Measurements from ENCODE around the gene PRLH.

PRLH gene, protein sequence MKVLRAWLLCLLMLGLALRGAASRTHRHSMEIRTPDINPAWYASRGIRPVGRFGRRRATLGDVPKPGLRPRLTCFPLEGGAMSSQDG

DNA sequence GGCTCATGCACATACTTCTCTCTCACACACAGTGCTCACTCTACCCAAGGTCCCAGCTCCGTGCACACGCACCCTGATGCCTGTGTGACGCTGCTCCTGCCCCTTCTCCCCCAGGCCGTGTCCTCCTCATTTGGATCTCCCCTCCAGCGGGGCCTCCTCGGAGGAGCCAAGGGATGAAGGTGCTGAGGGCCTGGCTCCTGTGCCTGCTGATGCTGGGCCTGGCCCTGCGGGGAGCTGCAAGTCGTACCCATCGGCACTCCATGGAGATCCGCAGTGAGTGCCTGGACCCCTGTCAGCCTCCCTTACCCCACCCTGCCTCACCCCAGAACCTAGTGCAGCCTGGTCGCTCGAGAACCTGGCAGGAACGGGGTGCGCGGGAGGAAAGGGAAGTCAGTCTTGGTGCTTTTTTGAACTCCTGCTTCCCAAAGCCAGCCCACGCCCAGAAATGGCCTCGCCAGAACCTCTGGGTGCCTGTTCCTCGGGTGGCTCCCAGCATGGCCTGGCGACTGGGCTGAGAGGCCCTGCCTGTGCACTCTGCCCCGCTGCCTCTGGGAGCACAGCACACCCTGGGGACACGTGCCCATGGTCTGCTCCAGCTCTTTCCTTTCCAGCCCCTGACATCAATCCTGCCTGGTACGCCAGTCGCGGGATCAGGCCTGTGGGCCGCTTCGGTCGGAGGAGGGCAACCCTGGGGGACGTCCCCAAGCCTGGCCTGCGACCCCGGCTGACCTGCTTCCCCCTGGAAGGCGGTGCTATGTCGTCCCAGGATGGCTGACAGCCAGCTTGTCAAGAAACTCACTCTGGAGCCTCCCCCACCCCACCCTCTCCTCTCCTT, at the start of gene PRLH:
Gene PRLH (plus strand): TSS at position 174 of the 835 bp plus-strand sequence. CDS start 0 bp downstream, at position 174.
- DNase-seq (ENCODE audit: low read depth in 2 of 2), result no peak

- no peak for DNase-seq (ENCODE audit: low read depth in 2 of 2)
These were observed 49.2 kb upstream of the PRLH start for GRCh38 chr2:237517163-237517562.

- no peak for DNase-seq (ENCODE audit: low read depth in 2 of 2)
These were observed 48.4 kb upstream of the PRLH start for GRCh38 chr2:237517990-237518389.

DNA sequence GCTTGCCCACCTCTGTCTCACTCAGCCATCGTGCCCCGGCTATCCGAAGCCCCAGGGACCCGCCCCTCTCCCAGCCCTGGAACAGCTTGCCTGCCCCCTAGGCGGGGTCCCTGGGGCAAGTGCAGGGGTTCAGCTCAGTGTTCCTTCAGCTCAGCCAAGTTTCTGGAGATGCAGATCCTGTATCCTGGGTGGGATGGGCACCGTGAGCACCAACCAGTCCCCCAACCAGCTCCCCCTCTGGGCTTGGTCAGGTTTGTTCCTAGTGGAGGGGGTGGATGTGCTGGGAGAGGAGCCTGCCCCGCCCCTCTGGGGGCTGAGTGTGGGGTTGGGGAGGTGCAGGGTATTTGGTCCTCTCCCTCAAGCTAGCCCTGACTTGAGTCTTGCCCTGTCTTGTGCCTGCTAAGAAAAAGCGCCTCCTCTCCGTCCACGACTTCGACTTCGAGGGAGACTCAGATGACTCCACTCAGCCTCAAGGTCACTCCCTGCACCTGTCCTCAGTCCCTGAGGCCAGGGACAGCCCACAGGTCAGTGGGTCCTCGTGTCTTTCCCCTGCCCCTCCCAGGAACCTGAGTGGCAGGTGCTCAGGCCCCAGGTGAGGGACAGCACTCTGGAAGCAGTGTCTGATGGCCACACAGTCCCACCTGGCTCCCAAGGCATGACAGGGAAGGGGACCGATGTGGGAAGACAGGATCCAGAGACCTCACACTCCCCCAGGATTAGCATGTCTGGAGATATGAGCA, 46.7 kb upstream of the PRLH start:
- DNase-seq (ENCODE audit: low read depth in 2 of 2), result no peak

GRCh38 chr2:237520290-237520689, 46.1 kb upstream of the PRLH start:
- DNase-seq (ENCODE audit: low read depth in 2 of 2), result no peak

DNA sequence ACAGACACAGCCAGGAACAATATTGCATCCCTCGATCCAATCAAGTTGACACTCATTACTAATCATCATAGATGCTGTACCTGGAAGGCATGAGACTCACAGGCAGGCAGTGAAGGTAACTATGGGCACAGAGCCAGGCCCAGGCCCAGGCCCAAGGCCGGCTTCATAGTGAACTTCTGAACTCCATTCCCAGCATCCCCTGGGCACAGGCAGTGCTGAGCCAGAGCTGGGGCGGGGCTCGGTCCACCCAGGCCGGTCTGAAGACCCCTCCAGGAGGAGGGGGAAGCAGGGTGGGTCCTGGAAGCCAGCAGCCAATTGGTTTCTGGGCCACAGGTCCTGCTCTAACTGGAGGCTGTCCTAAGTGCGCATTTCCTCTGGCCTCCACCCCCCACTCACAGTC, 41.7 kb upstream of the PRLH start:
- DNase-seq (ENCODE audit: low read depth in 2 of 2), result no peak

DNA sequence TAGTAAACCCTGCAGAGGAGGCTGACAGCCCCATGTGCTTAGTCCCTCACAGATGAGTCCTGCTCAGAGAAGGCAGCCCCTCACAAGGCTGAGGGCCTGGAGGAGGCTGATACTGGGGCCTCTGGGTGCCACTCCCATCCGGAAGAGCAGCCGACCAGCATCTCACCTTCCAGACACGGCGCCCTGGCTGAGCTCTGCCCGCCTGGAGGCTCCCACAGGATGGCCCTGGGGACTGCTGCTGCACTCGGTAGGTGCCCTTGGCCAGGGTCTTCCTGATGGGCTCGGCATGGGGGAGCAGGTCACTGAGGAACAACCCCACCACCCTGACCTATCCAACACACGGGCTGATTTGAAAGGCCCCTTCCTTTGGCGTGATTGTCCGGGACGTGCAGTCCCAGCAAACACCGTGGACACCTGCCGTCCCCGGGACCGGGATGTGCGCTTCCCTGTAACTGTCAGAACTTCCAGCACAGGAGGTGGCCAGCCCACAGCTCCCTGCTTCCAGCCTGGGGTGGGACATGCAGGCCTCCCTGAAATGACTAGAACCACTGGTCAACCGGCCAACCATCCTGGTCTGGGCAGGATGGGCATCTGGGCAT, 40.7 kb upstream of the PRLH start:
- DNase-seq (ENCODE audit: low read depth in 2 of 2), result no peak

- no peak for DNase-seq (ENCODE audit: low read depth in 2 of 2)
These were observed 39.1 kb upstream of the PRLH start for GRCh38 chr2:237527233-237527632.

DNA sequence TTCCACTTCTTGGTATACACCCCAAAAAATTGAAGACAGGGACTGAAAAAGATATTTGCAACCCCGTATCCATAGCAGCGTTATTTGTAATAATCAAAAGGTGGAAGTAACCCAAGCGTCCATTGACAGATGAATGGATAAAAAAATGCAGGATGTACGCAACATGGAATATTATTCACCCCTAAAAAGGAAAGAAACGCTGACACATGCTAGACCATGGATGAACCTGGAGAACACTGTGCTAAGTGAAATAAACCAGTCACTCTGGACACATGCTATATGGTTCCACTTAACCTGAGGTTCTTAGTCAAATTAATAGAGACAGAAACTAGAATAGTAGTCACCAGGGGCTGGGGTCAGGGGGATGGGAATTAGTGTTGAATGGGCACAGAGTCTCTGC, 38.6 kb upstream of the PRLH start:
- no peak for DNase-seq (ENCODE audit: low read depth in 2 of 2)

- no peak for DNase-seq (ENCODE audit: low read depth in 2 of 2)
These were observed 36.6 kb upstream of the PRLH start for GRCh38 chr2:237529452-237530402.

- no peak for DNase-seq (ENCODE audit: low read depth in 2 of 2)
These were observed 35.6 kb upstream of the PRLH start for GRCh38 chr2:237530472-237531433.

- no peak for DNase-seq (ENCODE audit: low read depth in 2 of 2)
These were observed 34.2 kb upstream of the PRLH start for GRCh38 chr2:237532160-237532559.

- DNase-seq (ENCODE audit: low read depth in 2 of 2), result no peak
These were observed 32.7 kb upstream of the PRLH start for GRCh38 chr2:237533668-237534161.

- no peak for DNase-seq (ENCODE audit: low read depth in 2 of 2)
These were observed 32.0 kb upstream of the PRLH start for GRCh38 chr2:237534380-237534779.

- no peak for DNase-seq (ENCODE audit: low read depth in 2 of 2)
These were observed 30.8 kb upstream of the PRLH start for GRCh38 chr2:237535385-237536082.

DNA sequence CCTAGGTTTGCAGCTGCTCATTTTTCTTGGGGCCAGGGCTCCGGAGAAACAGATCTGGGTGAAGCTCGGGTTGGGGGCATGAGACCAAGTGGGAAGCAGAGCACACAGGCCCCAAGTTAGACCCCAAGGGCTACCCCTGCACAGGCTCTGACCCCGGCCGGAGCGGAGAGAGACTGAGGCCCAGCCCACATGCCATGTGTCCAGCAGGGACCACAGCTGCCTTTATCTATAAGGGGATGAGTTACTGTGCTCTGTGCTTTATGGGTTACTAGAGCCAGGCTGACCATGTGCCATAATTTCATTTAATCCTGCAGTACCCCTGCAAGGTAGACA, 30.3 kb upstream of the PRLH start:
- DNase-seq (ENCODE audit: low read depth in 2 of 2), result no peak

DNA sequence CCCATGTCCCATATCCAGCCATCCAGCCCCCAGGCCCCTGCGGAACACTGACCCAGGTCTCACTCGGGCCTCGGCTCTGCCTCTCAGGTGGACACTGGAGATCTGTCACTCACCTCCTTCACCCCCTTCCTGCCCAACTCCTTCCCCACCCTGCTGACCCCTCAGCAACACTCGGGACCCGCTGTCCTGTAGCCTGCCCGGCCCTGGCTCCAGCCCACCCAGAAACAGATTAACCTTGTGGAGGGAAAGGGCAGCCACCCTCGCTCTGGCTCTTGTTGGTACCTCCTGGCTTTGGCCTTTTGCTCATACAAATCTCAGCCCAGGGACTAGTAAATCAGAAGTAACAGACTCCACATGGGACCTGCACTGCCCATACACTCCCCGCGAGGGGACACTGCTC, 29.8 kb upstream of the PRLH start:
- DNase-seq (ENCODE audit: low read depth in 2 of 2), result no peak

GRCh38 chr2:237538001-237538720, 28.2 kb upstream of the PRLH start:
- DNase-seq (ENCODE audit: low read depth in 2 of 2), result no peak

DNA sequence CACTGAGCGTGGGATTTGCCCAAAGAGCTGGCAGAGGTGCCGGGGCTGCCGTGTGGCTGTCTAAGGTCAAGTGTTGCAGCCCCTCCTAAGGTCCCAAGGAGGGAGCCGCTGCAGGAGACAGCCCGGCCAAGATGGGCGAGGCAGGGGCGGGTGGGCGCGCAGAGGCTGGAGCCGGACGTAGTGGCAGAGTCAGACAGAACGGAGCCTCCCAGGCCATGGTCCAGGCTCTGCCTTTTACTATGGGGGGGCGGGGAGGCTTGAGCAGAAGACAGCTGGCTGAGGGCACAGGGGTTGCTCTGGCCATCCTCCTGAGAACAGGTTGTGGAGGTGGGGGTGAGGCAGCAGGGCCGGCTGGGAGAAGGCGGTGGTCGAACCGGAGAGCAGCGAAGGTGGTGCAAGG, 27.5 kb upstream of the PRLH start:
- DNase-seq (ENCODE audit: low read depth in 2 of 2), result no peak

All from fibroblast of skin of left quadriceps (primary cell).